ENCODE data around the gene SULT1E1.
"Not testable (repeated sequence)": the region's sequence is repeated elsewhere in the genome, so short reads cannot be mapped to it uniquely, and the experiment has no call there.

SULT1E1 gene

GRCh38 chr4:69831646-69832325, 28.2 kb downstream of the SULT1E1 start:
- peaks cover 0 to 21% (median 6%) of the 10 kb centered on the region in 10 experiments; a peak in 9 of 20 replicates for H3K4me1 ChIP-seq
- H3K9me3 ChIP-seq (replicated peaks in 1 of 11): peaks cover 0 to 17% (median 0%) of the 10 kb centered on the region in 11 experiments; a peak in 8 of 22 replicates
- no peaks in the 10 kb centered on the region for H3K36me3 ChIP-seq
- no peak overlapping the region for H3K9ac ChIP-seq
- peak overlapping the region in 6 of 11 experiments; percentile 27 to 67 (median 45); a peak in 11 of 22 replicates for H3K27ac ChIP-seq
- TF ChIP-seq Cebpa-rat (IDR thresholded peaks at IDR 0.05): no peak
- H3K27me3 ChIP-seq: no peaks in the 10 kb centered on the region
- no peaks in the 10 kb centered on the region for H4K20me1 ChIP-seq
- no peak overlapping the region for H3K4me3 ChIP-seq
- peak overlapping the region in 5 of 11 experiments; percentile 25 to 49 (median 45); a peak in 9 of 22 replicates for H3K4me2 ChIP-seq

GRCh38 chr4:69831270-69831627, 28.7 kb downstream of the SULT1E1 start:
- no peaks in the 10 kb centered on the region for H3K27me3 ChIP-seq
- H4K20me1 ChIP-seq: no peaks in the 10 kb centered on the region
- H3K4me3 ChIP-seq: no peak overlapping the region
- no peaks in the 10 kb centered on the region for H3K36me3 ChIP-seq
- peaks cover 0 to 17% (median 0%) of the 10 kb centered on the region in 11 experiments; a peak in 8 of 22 replicates for H3K9me3 ChIP-seq (replicated peaks in 1 of 11)
- H3K9ac ChIP-seq: no peak overlapping the region
- TF ChIP-seq Cebpa-rat (IDR thresholded peaks at IDR 0.05): no peak
- peak overlapping the region in 4 of 11 experiments; percentile 34 to 67 (median 45); a peak in 5 of 22 replicates for H3K27ac ChIP-seq
- peak overlapping the region in 5 of 11 experiments; percentile 25 to 49 (median 45); a peak in 7 of 22 replicates for H3K4me2 ChIP-seq
- H3K4me1 ChIP-seq: peaks cover 0 to 21% (median 6%) of the 10 kb centered on the region in 10 experiments; a peak in 9 of 20 replicates

GRCh38 chr4:69830560-69831269, 29.2 kb downstream of the SULT1E1 start:
- H3K27ac ChIP-seq: peak overlapping the region in 1 of 11 experiments; percentile 67; a peak in 1 of 22 replicates
- H3K27me3 ChIP-seq: no peaks in the 10 kb centered on the region
- no peaks in the 10 kb centered on the region for H3K36me3 ChIP-seq
- peaks cover 0 to 17% (median 0%) of the 10 kb centered on the region in 11 experiments; a peak in 8 of 22 replicates for H3K9me3 ChIP-seq (replicated peaks in 1 of 11)
- peaks cover 0 to 21% (median 6%) of the 10 kb centered on the region in 10 experiments; a peak in 9 of 20 replicates for H3K4me1 ChIP-seq
- H3K4me3 ChIP-seq: no peak overlapping the region
- H4K20me1 ChIP-seq: no peaks in the 10 kb centered on the region
- H3K9ac ChIP-seq: no peak overlapping the region
- no peak for TF ChIP-seq Cebpa-rat (IDR thresholded peaks at IDR 0.05)
- peak overlapping the region in 4 of 11 experiments; percentile 4 to 49 (median 38); a peak in 1 of 22 replicates for H3K4me2 ChIP-seq

- no peak for TF ChIP-seq Cebpa-rat (IDR thresholded peaks at IDR 0.05)
- no peak overlapping the region for H3K4me3 ChIP-seq
- H3K36me3 ChIP-seq: no peaks in the 10 kb centered on the region
- H3K9ac ChIP-seq: no peak overlapping the region
- H4K20me1 ChIP-seq: no peaks in the 10 kb centered on the region
- peaks cover 0 to 17% (median 0%) of the 10 kb centered on the region in 11 experiments; a peak in 8 of 22 replicates for H3K9me3 ChIP-seq (replicated peaks in 1 of 11)
- H3K4me2 ChIP-seq: no peak overlapping the region
- H3K27ac ChIP-seq: no peak overlapping the region
- no peaks in the 10 kb centered on the region for H3K27me3 ChIP-seq
- peaks cover 0 to 21% (median 6%) of the 10 kb centered on the region in 10 experiments; a peak in 9 of 20 replicates for H3K4me1 ChIP-seq
These were observed 29.8 kb downstream of the SULT1E1 start for GRCh38 chr4:69830192-69830559.

- TF ChIP-seq Cebpa-rat (IDR thresholded peaks at IDR 0.05): no peak
- no peaks in the 10 kb centered on the region for H3K36me3 ChIP-seq
- no peaks in the 10 kb centered on the region for H3K27me3 ChIP-seq
These were observed 30.3 kb downstream of the SULT1E1 start for GRCh38 chr4:69829678-69830077.

GRCh38 chr4:69828828-69829227, 31.1 kb downstream of the SULT1E1 start:
- no peaks in the 10 kb centered on the region for H4K20me1 ChIP-seq
- H3K9me3 ChIP-seq (replicated peaks in 1 of 11): peaks cover 0 to 29% (median 11%) of the 10 kb centered on the region in 11 experiments; a peak in 16 of 22 replicates
- H3K4me2 ChIP-seq: no peak overlapping the region
- H3K36me3 ChIP-seq: no peaks in the 10 kb centered on the region
- no peak overlapping the region for H3K9ac ChIP-seq
- H3K4me1 ChIP-seq: peaks cover 0 to 21% (median 6%) of the 10 kb centered on the region in 10 experiments; a peak in 9 of 20 replicates
- H3K27ac ChIP-seq: no peak overlapping the region
- no peak for TF ChIP-seq Cebpa-rat (IDR thresholded peaks at IDR 0.05)
- no peaks in the 10 kb centered on the region for H3K27me3 ChIP-seq
- H3K4me3 ChIP-seq: no peak overlapping the region

More at GRCh38 chr4:69829678-69830077, 30.3 kb downstream of the SULT1E1 start:
- Histone ChIP-seq H3K4me1 (peaks cover 0 to 21% (median 6%) of the 10 kb centered on the region in 10 experiments; a peak in 9 of 20 replicates), H3K9ac (no peak overlapping the region), H3K4me3 (no peak overlapping the region), H3K9me3 (replicated peaks in 1 of 11) (peaks cover 0 to 21% (median 2%) of the 10 kb centered on the region in 11 experiments; a peak in 13 of 22 replicates), H4K20me1 (no peaks in the 10 kb centered on the region), H3K4me2 (no peak overlapping the region), H3K27ac (no peak overlapping the region)

- not testable (repeated sequence) for H3K4me1 ChIP-seq, H3K36me3 ChIP-seq, H3K27ac ChIP-seq, H3K4me3 ChIP-seq, H3K9ac ChIP-seq, H3K4me2 ChIP-seq, H4K20me1 ChIP-seq, H3K27me3 ChIP-seq
- H3K9me3 ChIP-seq (replicated peaks in 1 of 11): peaks cover 0 to 12% (median 9%) of the 10 kb centered on the region in 11 experiments; a peak in 13 of 22 replicates
These were observed 34.9 kb downstream of the SULT1E1 start for GRCh38 chr4:69825056-69825455.

GRCh38 chr4:69823481-69824186, 36.3 kb downstream of the SULT1E1 start:
- Histone ChIP-seq H3K4me1 (no peaks in the 10 kb centered on the region), H3K9me3 (replicated peaks in 1 of 11) (peaks cover 0 to 12% (median 9%) of the 10 kb centered on the region in 11 experiments; a peak in 13 of 22 replicates), H4K20me1 (no peaks in the 10 kb centered on the region), H3K27me3 (no peaks in the 10 kb centered on the region), H3K9ac (no peak overlapping the region), H3K4me2 (no peak overlapping the region), H3K36me3 (no peaks in the 10 kb centered on the region), H3K27ac (no peak overlapping the region), H3K4me3 (no peak overlapping the region)
- no peak for TF ChIP-seq Cebpa-rat (IDR thresholded peaks at IDR 0.05)

- H3K27ac ChIP-seq: no peak overlapping the region
- no peak for TF ChIP-seq Cebpa-rat (IDR thresholded peaks at IDR 0.05)
- no peaks in the 10 kb centered on the region for H3K36me3 ChIP-seq
- H4K20me1 ChIP-seq: no peaks in the 10 kb centered on the region
- H3K27me3 ChIP-seq: no peaks in the 10 kb centered on the region
- peaks cover 0 to 12% (median 9%) of the 10 kb centered on the region in 11 experiments; a peak in 13 of 22 replicates for H3K9me3 ChIP-seq (replicated peaks in 1 of 11)
- no peak overlapping the region for H3K9ac ChIP-seq
- no peak overlapping the region for H3K4me3 ChIP-seq
- no peak overlapping the region for H3K4me2 ChIP-seq
- H3K4me1 ChIP-seq: no peaks in the 10 kb centered on the region
These were observed 36.9 kb downstream of the SULT1E1 start for GRCh38 chr4:69823048-69823447.

Data from BLaER1 treated with 17β-estradiol and CSF1 and Interleukin-3, amounts not matched to agents 10 nM and 100 nM (cell line).